GM19397 (cell line): Measurements from ENCODE around the gene SLC16A5.
"Not testable (repeated sequence)": the region's sequence is repeated elsewhere in the genome, so short reads cannot be mapped to it uniquely, and the experiment has no call there.

Source experiments
- ATAC-seq: cut with Tn5 transposase; IDR thresholded peaks from one replicate; pipeline ENCODE4 v1.9.1; 2021; ENCODE audit warnings: mild to moderate bottlenecking, moderate library complexity; ENCODE audit not compliant: unreplicated experiment

Gene SLC16A5

GRCh38 chr17:75087558-75088453 lies at the start of gene SLC16A5:
SLC16A5 (plus strand) TSS chr17:75087954; CDS start chr17:75093637, 5,683 bp downstream.
- no peak for ATAC-seq

GRCh38 chr17:75039238-75039637 lies 48.5 kb upstream of the SLC16A5 start:
- ATAC-seq: no peak

GRCh38 chr17:75041656-75042280 lies 46.0 kb upstream of the SLC16A5 start:
- no peak for ATAC-seq

- not testable (repeated sequence) for ATAC-seq
Measured at GRCh38 chr17:75043789-75044188, 44.0 kb upstream of the SLC16A5 start.

GRCh38 chr17:75044716-75045115 lies 43.0 kb upstream of the SLC16A5 start:
- no peak for ATAC-seq

GRCh38 chr17:75045946-75046406 lies 41.8 kb upstream of the SLC16A5 start:
- not testable (repeated sequence) for ATAC-seq

- peak; percentile 90 for ATAC-seq
Measured at GRCh38 chr17:75046407-75047289, 41.1 kb upstream of the SLC16A5 start, which contains the start of the genes ATP5PD and KCTD2. ATP5PD (minus strand) TSS chr17:75046969; CDS start chr17:75042650, 4,319 bp downstream. KCTD2 (plus strand) TSS chr17:75047225; CDS start chr17:75047251, 26 bp downstream.

GRCh38 chr17:75047398-75048098 lies 40.2 kb upstream of the SLC16A5 start:
- peak; percentile 12 for ATAC-seq

- no peak for ATAC-seq
Measured at GRCh38 chr17:75048249-75048878, 39.4 kb upstream of the SLC16A5 start.

GRCh38 chr17:75049057-75049456 lies 38.7 kb upstream of the SLC16A5 start:
- ATAC-seq: no peak

GRCh38 chr17:75049706-75050105 lies 38.0 kb upstream of the SLC16A5 start:
- no peak for ATAC-seq

GRCh38 chr17:75051941-75052340 lies 35.8 kb upstream of the SLC16A5 start:
- no peak for ATAC-seq

- ATAC-seq: no peak
Measured at GRCh38 chr17:75059369-75060345, 28.1 kb upstream of the SLC16A5 start.

GRCh38 chr17:75060434-75061054 lies 27.2 kb upstream of the SLC16A5 start:
- ATAC-seq: no peak

GRCh38 chr17:75061055-75061438 lies 26.7 kb upstream of the SLC16A5 start:
- ATAC-seq: no peak

GRCh38 chr17:75061618-75062017 lies 26.1 kb upstream of the SLC16A5 start:
- ATAC-seq: no peak

GRCh38 chr17:75063201-75063600 lies 24.6 kb upstream of the SLC16A5 start:
- no peak for ATAC-seq

- ATAC-seq: no peak
Measured at GRCh38 chr17:75063626-75064025, 24.1 kb upstream of the SLC16A5 start.
